Dedifferentiated amniotic fluid mesenchymal stem cell (primary cell): ENCODE results near the gene SIKE1.
"Not testable (repeated sequence)": the region's sequence is repeated elsewhere in the genome, so short reads cannot be mapped to it uniquely, and the experiment has no call there.

Experiments used
- DNase-seq: peaks from one replicate; pipeline ENCODE4 v3.0.0-alpha.2; 2016; ENCODE audit errors: extremely low spot score

The SIKE1 gene

GRCh38 chr1:114755006-114755931 lies 25.2 kb downstream of the SIKE1 start:
- DNase-seq = no peak

- DNase-seq = not testable (repeated sequence)
These were observed 26.8 kb downstream of the SIKE1 start for GRCh38 chr1:114753702-114754101.

GRCh38 chr1:114753143-114753542 lies 27.3 kb downstream of the SIKE1 start:
- DNase-seq = no peak

- no peak for DNase-seq
These were observed 29.7 kb downstream of the SIKE1 start for GRCh38 chr1:114750780-114751179.

GRCh38 chr1:114749835-114750234 lies 30.6 kb downstream of the SIKE1 start:
- no peak for DNase-seq

GRCh38 chr1:114746450-114747121 lies 33.9 kb downstream of the SIKE1 start:
- DNase-seq = no peak

GRCh38 chr1:114745291-114745690 lies 35.2 kb downstream of the SIKE1 start:
- DNase-seq = no peak

- no peak for DNase-seq
These were observed 38.3 kb downstream of the SIKE1 start for GRCh38 chr1:114741963-114742746.

- DNase-seq = no peak
These were observed 40.2 kb downstream of the SIKE1 start for GRCh38 chr1:114740331-114740730.

- DNase-seq = no peak
These were observed 43.1 kb downstream of the SIKE1 start for GRCh38 chr1:114737314-114737849.

- DNase-seq = no peak
These were observed 45.0 kb downstream of the SIKE1 start for GRCh38 chr1:114735479-114735878.

GRCh38 chr1:114729782-114730181 lies 50.7 kb downstream of the SIKE1 start:
- DNase-seq = no peak

GRCh38 chr1:114728553-114728952 lies 51.9 kb downstream of the SIKE1 start:
- DNase-seq = no peak

GRCh38 chr1:114725230-114725629 lies 55.3 kb downstream of the SIKE1 start:
- no peak for DNase-seq

GRCh38 chr1:114723915-114724314 lies 56.6 kb downstream of the SIKE1 start:
- no peak for DNase-seq

GRCh38 chr1:114723457-114723856 lies 57.0 kb downstream of the SIKE1 start:
- DNase-seq = no peak

GRCh38 chr1:114720492-114720891 lies 60.0 kb downstream of the SIKE1 start:
- DNase-seq = no peak
